HG03103 (cell line): ENCODE measurements around the gene FANCE.

Source experiments
- ATAC-seq: cut with Tn5 transposase; IDR thresholded peaks from one replicate; pipeline ENCODE4 v1.9.1; 2021; ENCODE audit warnings: low read depth; ENCODE audit not compliant: unreplicated experiment

Gene FANCE

GRCh38 chr6:35483490-35483889 lies 31.4 kb downstream of the FANCE start:
- ATAC-seq, result no peak

GRCh38 chr6:35483893-35484645 lies 31.9 kb downstream of the FANCE start:
- no peak for ATAC-seq

GRCh38 chr6:35484921-35485392 lies 32.8 kb downstream of the FANCE start:
- no peak for ATAC-seq

DNA sequence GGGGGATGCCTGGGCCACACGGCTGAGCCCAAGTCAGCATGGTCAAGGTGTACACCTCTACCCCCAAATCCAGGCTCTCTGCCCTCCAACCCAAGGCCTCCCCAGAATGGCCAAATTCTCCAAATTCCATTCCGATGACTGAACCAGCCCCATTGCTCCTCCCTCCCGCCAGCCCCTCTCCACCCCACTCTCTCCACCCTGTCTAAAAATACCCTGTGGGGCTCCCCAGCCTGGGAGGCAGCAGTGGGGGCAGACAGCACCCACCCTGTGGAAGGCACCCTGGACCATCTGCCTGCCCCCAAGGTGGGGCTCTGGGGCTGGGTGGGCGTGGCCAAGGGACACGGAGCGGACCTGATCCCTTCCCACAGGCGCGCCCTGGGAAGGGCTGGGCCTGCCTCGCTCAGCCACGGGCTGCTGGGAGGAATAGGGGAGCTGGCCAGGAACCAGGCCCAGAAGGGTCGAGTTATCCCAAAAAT lies 33.3 kb downstream of the FANCE start:
- ATAC-seq, result no peak

DNA sequence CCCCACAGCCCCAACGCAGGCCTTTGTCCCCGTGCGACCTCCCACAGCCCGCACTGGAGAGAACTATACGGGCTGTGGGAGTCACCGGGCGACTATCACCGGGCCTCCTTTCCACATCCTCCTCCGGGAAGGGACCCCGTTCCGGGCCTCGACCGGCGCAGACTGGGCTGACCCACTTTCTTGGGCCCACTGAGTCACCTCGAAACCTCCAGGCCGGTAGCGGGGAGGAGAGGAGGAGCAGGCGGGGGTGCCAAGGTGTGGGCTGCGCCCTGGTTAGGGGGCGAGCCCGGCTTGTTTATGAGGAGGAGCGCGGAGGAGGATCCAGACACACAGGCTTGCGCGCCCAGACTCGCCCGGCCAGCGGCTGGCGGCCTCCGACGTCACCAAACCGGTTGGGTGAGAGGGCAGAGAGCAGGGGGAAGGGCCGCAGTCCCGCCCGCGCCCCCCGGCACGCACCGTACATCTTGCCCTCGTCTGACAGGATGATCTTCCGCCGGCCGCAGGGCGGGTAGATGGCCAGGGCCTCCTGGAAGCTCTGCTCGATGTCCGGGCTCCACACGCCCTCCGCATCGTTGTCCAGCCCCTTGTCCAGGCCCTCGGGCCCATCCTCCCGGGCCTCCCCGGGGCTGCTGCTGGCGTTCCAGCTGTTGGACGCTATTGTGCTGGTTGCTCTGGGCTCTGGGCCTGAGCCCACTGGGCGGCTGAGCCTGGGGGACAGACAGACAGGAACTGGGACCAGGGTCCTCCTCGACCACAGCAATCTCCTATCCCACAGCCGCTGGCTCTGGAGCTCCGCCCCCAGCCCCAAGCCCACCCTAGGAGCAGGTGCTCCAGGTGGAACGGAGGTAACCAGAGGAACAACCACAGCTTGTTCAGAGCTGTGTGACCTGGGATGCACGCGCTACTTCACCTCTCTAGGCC lies 34.1 kb downstream of the FANCE start:
- ATAC-seq, result no peak

DNA sequence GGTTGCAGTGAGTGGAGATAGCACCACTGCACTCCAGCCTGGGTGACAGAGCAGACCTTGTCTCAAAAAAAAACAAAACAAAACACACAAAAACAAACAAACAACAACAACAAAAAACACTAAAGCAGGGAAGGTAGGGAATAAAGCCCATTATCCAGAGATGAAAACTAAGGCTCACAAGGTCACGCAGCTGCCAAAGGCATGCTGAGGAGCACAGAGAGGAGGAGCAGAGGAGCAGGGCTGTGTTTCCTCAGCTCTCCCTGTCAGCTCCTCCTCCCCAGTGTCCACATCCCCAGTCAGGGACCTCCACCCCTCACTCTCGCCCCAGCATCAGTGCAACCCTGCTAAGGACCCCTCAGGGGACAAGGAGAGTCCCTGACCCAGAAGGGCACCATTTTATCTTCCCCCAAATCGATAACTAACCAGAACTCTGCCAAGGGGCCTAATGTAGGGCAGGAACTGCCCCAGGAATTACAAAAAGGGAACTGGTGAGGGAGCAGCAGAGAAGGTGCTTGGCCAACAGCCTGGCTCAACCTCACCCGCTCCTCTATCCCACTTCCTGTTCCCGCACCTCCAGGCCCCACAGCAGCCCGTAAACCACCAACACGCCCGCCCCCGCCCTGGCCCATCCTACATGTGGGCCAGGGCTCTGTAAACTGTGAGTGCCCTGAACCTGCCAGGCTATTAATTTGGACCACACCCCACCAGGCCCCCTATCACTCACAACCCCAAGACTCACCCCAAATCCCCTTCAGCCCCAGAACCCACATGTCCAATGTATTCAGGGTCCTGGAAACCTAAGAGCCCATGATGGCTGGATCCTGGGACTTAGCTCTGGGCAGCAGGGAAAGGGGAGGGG lies 35.7 kb downstream of the FANCE start:
- no peak for ATAC-seq

GRCh38 chr6:35488517-35488862 lies 36.4 kb downstream of the FANCE start:
- ATAC-seq, result no peak

DNA sequence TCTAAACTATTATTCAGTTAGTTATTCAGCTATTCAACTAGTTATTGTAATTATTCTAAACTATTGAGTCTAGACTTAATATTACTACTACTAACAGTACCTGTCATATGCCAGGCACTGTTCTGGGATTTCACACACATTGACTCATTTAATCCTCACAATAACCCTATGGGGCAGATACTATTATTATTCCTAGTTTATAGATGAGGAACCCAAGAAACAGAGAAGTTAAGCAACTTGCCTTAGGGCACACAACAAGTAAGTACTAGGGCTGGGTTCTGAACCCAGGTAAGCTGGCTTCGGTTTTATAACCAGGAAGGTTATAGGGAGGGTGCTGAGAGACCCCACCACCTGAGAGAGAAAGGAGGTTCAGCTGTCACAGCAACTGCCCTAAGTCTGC lies 36.9 kb downstream of the FANCE start:
- no peak for ATAC-seq

GRCh38 chr6:35489995-35490791 lies 38.1 kb downstream of the FANCE start:
- ATAC-seq, result no peak

GRCh38 chr6:35490821-35491557 lies 38.9 kb downstream of the FANCE start:
- no peak for ATAC-seq

- ATAC-seq, result no peak
Observed at GRCh38 chr6:35491558-35492257, 39.6 kb downstream of the FANCE start.

DNA sequence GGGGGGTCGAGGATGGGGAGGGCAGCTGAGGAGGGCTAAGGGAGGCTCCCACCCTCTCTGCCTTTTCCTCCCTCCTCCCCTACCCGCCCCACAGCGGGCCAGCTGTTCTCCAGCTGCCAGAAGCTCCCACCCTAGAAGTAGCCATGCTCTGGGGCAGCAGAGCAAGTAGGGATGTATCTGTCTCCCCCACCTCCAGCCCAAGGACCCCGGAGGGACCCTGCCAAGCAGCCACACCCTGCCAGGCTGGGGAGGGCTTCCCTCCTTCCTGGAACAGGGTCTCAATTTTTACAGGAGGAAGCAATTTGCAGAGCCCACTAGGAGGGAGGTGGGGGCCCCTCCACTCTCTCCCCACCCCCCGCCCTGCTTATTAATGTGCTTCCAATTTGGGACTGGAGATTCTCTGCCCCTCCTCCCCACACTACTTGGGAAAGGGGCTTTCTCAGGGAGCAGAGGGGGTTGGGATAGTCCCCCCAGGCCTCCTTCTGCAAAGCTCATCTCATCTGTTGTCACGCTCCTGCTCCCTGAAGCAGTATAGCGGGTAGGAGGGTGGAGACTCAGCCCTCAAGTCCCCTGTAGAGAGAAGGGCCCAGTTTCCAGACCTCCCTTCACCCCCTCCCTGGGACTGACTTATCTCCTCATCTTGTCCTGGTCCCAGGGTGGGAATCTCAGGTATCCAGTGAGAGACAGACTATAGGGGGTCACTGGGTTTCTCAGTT lies 40.3 kb downstream of the FANCE start:
- ATAC-seq, result no peak

- no peak for ATAC-seq
Observed at GRCh38 chr6:35492974-35493284, 40.8 kb downstream of the FANCE start.

GRCh38 chr6:35493307-35493983 lies 41.3 kb downstream of the FANCE start:
- no peak for ATAC-seq

- no peak for ATAC-seq
Observed at GRCh38 chr6:35494161-35494563, 42.0 kb downstream of the FANCE start.

- no peak for ATAC-seq
Observed at GRCh38 chr6:35495258-35496035, 43.3 kb downstream of the FANCE start.
